ENCODE measurements around the gene MACROD2. TPM values are rescaled to one million over a fixed set of nuclear protein-coding genes. Genes with fewer than 3 reads are reported as not detected.

The MACROD2 gene
- polyA plus RNA-seq, 2 of the 4 experiments (the other 2 are of a cell fraction): 0.96 to 1.3 TPM

DNA sequence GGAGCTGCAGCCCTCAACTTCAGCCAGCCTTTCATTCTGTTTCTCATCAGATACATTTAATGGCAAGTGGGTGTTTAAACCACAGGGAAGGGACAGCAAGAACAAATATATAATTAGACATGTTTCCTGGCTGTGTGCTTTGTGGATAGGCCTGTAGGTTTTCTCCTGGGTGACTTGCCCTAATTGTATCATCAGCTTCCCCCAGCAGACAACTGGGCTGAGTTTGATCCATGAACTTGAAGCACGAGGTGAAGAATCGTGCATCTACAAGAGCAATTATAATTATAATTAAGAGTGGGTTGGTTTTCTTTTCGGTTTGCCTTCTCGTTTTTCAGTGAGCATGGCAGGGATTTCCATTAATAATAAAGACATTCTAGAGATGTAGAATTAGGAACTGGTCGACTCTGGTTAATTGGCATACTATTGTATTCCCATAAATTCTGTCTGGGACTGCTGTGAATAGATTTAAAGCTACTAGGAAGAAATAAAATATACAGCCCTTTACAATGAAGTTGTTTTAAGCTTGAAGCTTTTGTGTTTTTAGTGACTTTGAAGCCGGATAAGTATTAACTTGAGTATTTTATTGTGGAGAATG is 1525.7 kb downstream of the MACROD2 start (continued):
- TF ChIP-seq, protein P1, sequence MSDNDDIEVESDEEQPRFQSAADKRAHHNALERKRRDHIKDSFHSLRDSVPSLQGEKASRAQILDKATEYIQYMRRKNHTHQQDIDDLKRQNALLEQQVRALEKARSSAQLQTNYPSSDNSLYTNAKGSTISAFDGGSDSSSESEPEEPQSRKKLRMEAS (IDR thresholded peaks at IDR 0.05): no peak
- no peak for TF ChIP-seq EHF (CRISPR knock-in tag; IDR thresholded peaks at IDR 0.05)
- no peak for TF ChIP-seq HOXA7 (CRISPR knock-in tag; IDR thresholded peaks at IDR 0.05)
- no peak for TF ChIP-seq MAFK (IDR thresholded peaks at IDR 0.05; ENCODE audit: partially characterized antibody)

- DNase-seq (ENCODE audit: low read depth in 1 of 2, low spot score in 1 of 2): no peak
- FAIRE-seq: no peak
- Histone ChIP-seq H3K9me3 (peaks cover 8% of the 10 kb centered on the region; the same call in 1 of the 3 replicates), H3K4me1 (no peaks in the 10 kb centered on the region), H3K4me3 (no peak overlapping the region), H3K4me2 (no peak overlapping the region), H3K27ac (no peak overlapping the region)
- no peak for ATAC-seq
- ChIA-PET POLR2A (no interaction called here), CTCF (interaction anchor here (0.9 to 1.9 kb wide), 3 partner anchors 10 to 1238 kb away, joined by 3 to 4 read pairs (median 3); no protein-coding TSS in a partner anchor)
- 43% methylated on average over 3 of the region's 3 CpGs for WGBS (ENCODE audit: missing lambda C conversion rate)
- TF ChIP-seq ZSCAN20 (CRISPR knock-in tag; IDR thresholded peaks at IDR 0.05): no peak
- TF ChIP-seq HOXA7 (CRISPR knock-in tag; IDR thresholded peaks at IDR 0.05): no peak
- TF ChIP-seq RAD21 (conservative IDR thresholded peaks at IDR 0.05 in 1 of 2, IDR thresholded peaks at IDR 0.05 in 1 of 2): no peak
- TF ChIP-seq NFE2L2 (conservative IDR thresholded peaks at IDR 0.05; ENCODE audit: low read length): no peak
- no peak for TF ChIP-seq CEBPB (IDR thresholded peaks at IDR 0.05)
- TF ChIP-seq ZNF302 (CRISPR knock-in tag; IDR thresholded peaks at IDR 0.05): no peak
- TF ChIP-seq MAFK (IDR thresholded peaks at IDR 0.05; ENCODE audit: partially characterized antibody): peak; percentile 68
- no peak for TF ChIP-seq FOSL2 (IDR thresholded peaks at IDR 0.05)
- peak; percentile 34; the same call in 1 of the 2 replicates for TF ChIP-seq FOSL2 (CRISPR knock-in tag; IDR thresholded peaks at IDR 0.05)
Measured at GRCh38 chr20:15523400-15523799, 1528.1 kb downstream of the MACROD2 start.

- TF ChIP-seq NR3C1 (IDR thresholded peaks at IDR 0.05): no peak
- no peak for TF ChIP-seq ZNF302 (CRISPR knock-in tag; IDR thresholded peaks at IDR 0.05)
- TF ChIP-seq JUNB (IDR thresholded peaks at IDR 0.05): no peak
- TF ChIP-seq POLR2AphosphoS2 (conservative IDR thresholded peaks at IDR 0.05; ENCODE audit: low read length): no peak
- TF ChIP-seq EHF (CRISPR knock-in tag; IDR thresholded peaks at IDR 0.05): no peak
- TF ChIP-seq KDM1A (IDR thresholded peaks at IDR 0.05; ENCODE audit: low read depth): no peak
- TF ChIP-seq, protein P2, sequence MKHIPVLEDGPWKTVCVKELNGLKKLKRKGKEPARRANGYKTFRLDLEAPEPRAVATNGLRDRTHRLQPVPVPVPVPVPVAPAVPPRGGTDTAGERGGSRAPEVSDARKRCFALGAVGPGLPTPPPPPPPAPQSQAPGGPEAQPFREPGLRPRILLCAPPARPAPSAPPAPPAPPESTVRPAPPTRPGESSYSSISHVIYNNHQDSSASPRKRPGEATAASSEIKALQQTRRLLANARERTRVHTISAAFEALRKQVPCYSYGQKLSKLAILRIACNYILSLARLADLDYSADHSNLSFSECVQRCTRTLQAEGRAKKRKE (CRISPR knock-in tag; IDR thresholded peaks at IDR 0.05; ENCODE audit: low read depth): no peak
- TF ChIP-seq EP300 (IDR thresholded peaks at IDR 0.05): no peak
- no peak for TF ChIP-seq ZC3H11A (IDR thresholded peaks at IDR 0.05)
- no peak for TF ChIP-seq PHF8 (IDR thresholded peaks at IDR 0.05; ENCODE audit: borderline replicate concordance, low read depth)
- TF ChIP-seq TFCP2L1 (CRISPR knock-in tag; IDR thresholded peaks at IDR 0.05): no peak
- no peak for TF ChIP-seq HEYL (CRISPR knock-in tag; IDR thresholded peaks at IDR 0.05)
- no peak for TF ChIP-seq RCOR1 (IDR thresholded peaks at IDR 0.05; ENCODE audit: low read depth, low read length)
- no peak for TF ChIP-seq SMC3 (IDR thresholded peaks at IDR 0.05)
- no peak for TF ChIP-seq JUN (IDR thresholded peaks at IDR 0.05)
- Histone ChIP-seq H3K9me3 (peaks cover 3% of the 10 kb centered on the region; the same call in 1 of the 3 replicates), H3K4me1 (no peaks in the 10 kb centered on the region), H3K4me2 (no peak overlapping the region), H3K4me3 (no peak overlapping the region), H3K27ac (no peak overlapping the region)
- FAIRE-seq (no peak), ATAC-seq (no peak), DNase-seq (ENCODE audit: low read depth in 1 of 2, low spot score in 1 of 2) (no peak)
- ChIA-PET POLR2A (no interaction called here), CTCF (no interaction called here)
- 20% methylated on average over 4 of the region's 4 CpGs for WGBS (ENCODE audit: missing lambda C conversion rate)
Measured at GRCh38 chr20:15528391-15529111, 1533.2 kb downstream of the MACROD2 start.

All from A549 (cell line).